ENCODE data around the gene PI4KA. TPM values are rescaled to one million over a fixed set of nuclear protein-coding genes. Genes with fewer than 3 reads are reported as not detected.

Gene PI4KA
- total RNA-seq, 4 donors from 2014 or later, result 76.5 to 164 (median 115) TPM

GRCh38 chr22:20748731-20749428 is 109.7 kb downstream of the PI4KA start:
- Histone ChIP-seq H3K27me3 (no peaks in the 10 kb centered on the region), H3K4me3 (no peak overlapping the region), H3K27ac (peak overlapping the region in 2 of 4 donors; percentile 17 to 32), H3K9me3 (no peaks in the 10 kb centered on the region), H3K4me1 (peaks cover 0 to 32% (median 5%) of the 10 kb centered on the region in 4 donors), H3K36me3 (peaks cover 0 to 92% (median 0%) of the 10 kb centered on the region in 3 donors)
- no peak for DNase-seq (ENCODE audit: low spot score in 2 of 2)
- TF ChIP-seq CTCF (IDR thresholded peaks at IDR 0.05), result no peak
- no peak for TF ChIP-seq POLR2A (IDR thresholded peaks at IDR 0.05)
- TF ChIP-seq EP300 (IDR thresholded peaks at IDR 0.05), result no peak
- WGBS, 2 donors, result 53 to 58% methylated on average over 9 of the region's 9 CpGs

- Histone ChIP-seq H3K4me1 (peaks cover 0 to 32% (median 5%) of the 10 kb centered on the region in 4 donors), H3K27ac (no peak overlapping the region), H3K27me3 (no peaks in the 10 kb centered on the region), H3K36me3 (peaks cover 0 to 95% (median 0%) of the 10 kb centered on the region in 3 donors), H3K4me3 (no peak overlapping the region), H3K9me3 (no peaks in the 10 kb centered on the region)
- no peak for TF ChIP-seq EP300 (IDR thresholded peaks at IDR 0.05)
- TF ChIP-seq CTCF (IDR thresholded peaks at IDR 0.05), result no peak
- TF ChIP-seq POLR2A (IDR thresholded peaks at IDR 0.05), result no peak
- DNase-seq (ENCODE audit: low spot score in 2 of 2), result no peak
- 90 to 91% methylated on average over 5 to 7 of the region's 7 CpGs for WGBS, 2 donors
Observed at GRCh38 chr22:20748082-20748481, 110.5 kb downstream of the PI4KA start.

GRCh38 chr22:20747223-20747622 is 111.4 kb downstream of the PI4KA start:
- Histone ChIP-seq H3K27ac (no peak overlapping the region), H3K27me3 (no peaks in the 10 kb centered on the region), H3K9me3 (no peaks in the 10 kb centered on the region), H3K4me3 (no peak overlapping the region), H3K36me3 (peaks cover 0 to 95% (median 3%) of the 10 kb centered on the region in 3 donors), H3K4me1 (peaks cover 0 to 32% (median 5%) of the 10 kb centered on the region in 4 donors)
- DNase-seq (ENCODE audit: low spot score in 2 of 2), result no peak
- no peak for TF ChIP-seq EP300 (IDR thresholded peaks at IDR 0.05)
- no peak for TF ChIP-seq CTCF (IDR thresholded peaks at IDR 0.05)
- TF ChIP-seq POLR2A (IDR thresholded peaks at IDR 0.05), result no peak
- WGBS, 2 donors, result 93 to 97% methylated on average over 10 of the region's 10 CpGs

- WGBS, 2 donors, result 86 to 94% methylated on average over 9 of the region's 9 CpGs
- Histone ChIP-seq H3K4me1 (peaks cover 0 to 32% (median 5%) of the 10 kb centered on the region in 4 donors), H3K27ac (no peak overlapping the region), H3K4me3 (no peak overlapping the region), H3K27me3 (no peaks in the 10 kb centered on the region), H3K36me3 (peaks cover 0 to 95% (median 5%) of the 10 kb centered on the region in 3 donors), H3K9me3 (no peaks in the 10 kb centered on the region)
- no peak for DNase-seq (ENCODE audit: low spot score in 2 of 2)
- TF ChIP-seq EP300 (IDR thresholded peaks at IDR 0.05), result no peak
Observed at GRCh38 chr22:20746431-20747189, 112.0 kb downstream of the PI4KA start.

- H3K36me3 ChIP-seq, result peaks cover 0 to 95% (median 5%) of the 10 kb centered on the region in 3 donors
- WGBS, 2 donors, result 84 to 87% methylated on average over 3 of the region's 3 CpGs
- TF ChIP-seq CTCF (IDR thresholded peaks at IDR 0.05) (no peak), POLR2A (IDR thresholded peaks at IDR 0.05) (no peak), EP300 (IDR thresholded peaks at IDR 0.05) (no peak)
- H3K27me3 ChIP-seq, result no peaks in the 10 kb centered on the region
- H3K27ac ChIP-seq, result no peak overlapping the region
- no peak for DNase-seq (ENCODE audit: low spot score in 2 of 2)
- H3K4me1 ChIP-seq, result peaks cover 0 to 17% (median 1%) of the 10 kb centered on the region in 4 donors
- peaks cover 0 to 3% (median 0%) of the 10 kb centered on the region in 4 donors for H3K9me3 ChIP-seq
- H3K4me3 ChIP-seq, result no peak overlapping the region
Observed at GRCh38 chr22:20745119-20745518, 113.5 kb downstream of the PI4KA start.

Data from tibial nerve (tissue), 4 donors.